K562 (cell line): ENCODE measurements around the gene TCF12.

Source experiments
- ATF1 ChIP-seq, 2 experiments: fragments of 450-650 bp in 1 of 2; IDR thresholded peaks; 2 replicates each; pipeline ENCODE4 v1.6.1; 2016; ENCODE audit warnings: missing compliant biosample characterization in 1 of 2, missing genetic modification characterization in 1 of 2
- GATA2 ChIP-seq: sonication (generic); formaldehyde crosslinking; IDR thresholded peaks from 2 replicates; pipeline ENCODE4 v1.4.0; 2020; ENCODE audit warnings: mild to moderate bottlenecking, missing genetic modification reagents
- KLF10 ChIP-seq: fragments of 250-450 bp; sonication (Bioruptor Pico); IDR thresholded peaks from 2 replicates; pipeline ENCODE4 v1.6.1; 2021; ENCODE audit warnings: matching md5 sums
- PHB2 ChIP-seq: fragments of 450-650 bp; IDR thresholded peaks from 2 replicates; pipeline ENCODE4 v1.6.1; 2017; ENCODE audit warnings: low read depth
- POLR2AphosphoS5 ChIP-seq: IDR thresholded peaks from 2 replicates; pipeline ENCODE4 v1.6.1; 2011; ENCODE audit warnings: mild to moderate bottlenecking, low read depth, low read length, moderate library complexity; ENCODE audit not compliant: control insufficient read depth, insufficient read depth
- SREBF2 ChIP-seq: sonication (generic); formaldehyde crosslinking; IDR thresholded peaks from 2 replicates; pipeline ENCODE4 v1.4.0; 2020; ENCODE audit warnings: mild to moderate bottlenecking, missing genetic modification reagents
- ZBTB26 ChIP-seq: fragments of 450-650 bp; formaldehyde crosslinking; IDR thresholded peaks from 2 replicates; pipeline ENCODE4 v1.4.0; 2022; ENCODE audit warnings: missing genetic modification characterization
- ZKSCAN8 ChIP-seq: fragments of 200-800 bp; sonication (Bioruptor generic); IDR thresholded peaks from 2 replicates; pipeline ENCODE4 v1.6.1; 2016; ENCODE audit warnings: missing genetic modification characterization, missing compliant biosample characterization
- TF ChIP-seq, protein P1 (sequence below), 3 experiments: IDR thresholded peaks in 2 of 3; conservative IDR thresholded peaks in 1 of 3; 2 replicates each; pipeline ENCODE4 v1.5.1; 2011 to 2012; ENCODE audit warnings: low read length in 3 of 3, mild to moderate bottlenecking in 3 of 3, control low read depth in 2 of 3, improper control_type of control experiment in 1 of 3, inconsistent platforms in 1 of 3, low read depth in 1 of 3, mixed read lengths in 1 of 3, moderate library complexity in 1 of 3; ENCODE audit not compliant: insufficient read depth in 2 of 3
- TF ChIP-seq, protein P2 (sequence below): sonication (generic); formaldehyde crosslinking; IDR thresholded peaks from 2 replicates; pipeline ENCODE4 v1.8.0; 2022; ENCODE audit warnings: missing genetic modification reagents, mild to moderate bottlenecking, borderline replicate concordance

DNA sequence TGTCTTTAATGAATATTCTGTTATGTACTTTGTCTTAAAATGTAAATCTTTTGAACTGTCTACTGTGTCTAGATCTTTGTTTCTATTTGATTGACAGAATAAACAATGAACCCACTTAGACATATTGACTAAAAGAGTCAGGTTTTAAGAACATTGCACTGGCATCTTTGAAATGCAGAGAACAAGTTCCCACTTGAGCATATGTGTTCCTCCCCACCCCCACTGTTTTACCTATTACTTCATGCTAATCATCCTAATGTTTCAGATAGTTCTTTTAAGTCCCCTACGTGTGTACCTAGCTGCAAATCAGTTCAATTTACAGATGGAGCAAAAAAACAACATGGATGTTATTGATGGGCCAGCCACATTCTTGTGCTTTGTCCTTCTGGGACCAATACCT is 11.7 kb upstream of the TCF12 start:
- TF ChIP-seq, protein P1, sequence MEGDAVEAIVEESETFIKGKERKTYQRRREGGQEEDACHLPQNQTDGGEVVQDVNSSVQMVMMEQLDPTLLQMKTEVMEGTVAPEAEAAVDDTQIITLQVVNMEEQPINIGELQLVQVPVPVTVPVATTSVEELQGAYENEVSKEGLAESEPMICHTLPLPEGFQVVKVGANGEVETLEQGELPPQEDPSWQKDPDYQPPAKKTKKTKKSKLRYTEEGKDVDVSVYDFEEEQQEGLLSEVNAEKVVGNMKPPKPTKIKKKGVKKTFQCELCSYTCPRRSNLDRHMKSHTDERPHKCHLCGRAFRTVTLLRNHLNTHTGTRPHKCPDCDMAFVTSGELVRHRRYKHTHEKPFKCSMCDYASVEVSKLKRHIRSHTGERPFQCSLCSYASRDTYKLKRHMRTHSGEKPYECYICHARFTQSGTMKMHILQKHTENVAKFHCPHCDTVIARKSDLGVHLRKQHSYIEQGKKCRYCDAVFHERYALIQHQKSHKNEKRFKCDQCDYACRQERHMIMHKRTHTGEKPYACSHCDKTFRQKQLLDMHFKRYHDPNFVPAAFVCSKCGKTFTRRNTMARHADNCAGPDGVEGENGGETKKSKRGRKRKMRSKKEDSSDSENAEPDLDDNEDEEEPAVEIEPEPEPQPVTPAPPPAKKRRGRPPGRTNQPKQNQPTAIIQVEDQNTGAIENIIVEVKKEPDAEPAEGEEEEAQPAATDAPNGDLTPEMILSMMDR (IDR thresholded peaks at IDR 0.05 in 2 of 3, conservative IDR thresholded peaks at IDR 0.05 in 1 of 3; ENCODE audit: insufficient read depth in 2 of 3, low read depth in 1 of 3, low read length in 3 of 3) = no peak
- no peak for TF ChIP-seq GATA2
- TF ChIP-seq ZKSCAN8 (CRISPR knock-in tag) = no peak
- no peak for TF ChIP-seq POLR2AphosphoS5
- TF ChIP-seq ATF1 (CRISPR knock-in tag; IDR thresholded peaks at IDR 0.05) = no peak
- TF ChIP-seq ATF1 (tag; IDR thresholded peaks at IDR 0.05) = no peak
- TF ChIP-seq SREBF2 = no peak
- TF ChIP-seq, protein P2, sequence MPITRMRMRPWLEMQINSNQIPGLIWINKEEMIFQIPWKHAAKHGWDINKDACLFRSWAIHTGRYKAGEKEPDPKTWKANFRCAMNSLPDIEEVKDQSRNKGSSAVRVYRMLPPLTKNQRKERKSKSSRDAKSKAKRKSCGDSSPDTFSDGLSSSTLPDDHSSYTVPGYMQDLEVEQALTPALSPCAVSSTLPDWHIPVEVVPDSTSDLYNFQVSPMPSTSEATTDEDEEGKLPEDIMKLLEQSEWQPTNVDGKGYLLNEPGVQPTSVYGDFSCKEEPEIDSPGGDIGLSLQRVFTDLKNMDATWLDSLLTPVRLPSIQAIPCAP (CRISPR knock-in tag) = no peak
- no peak for TF ChIP-seq PHB2
- TF ChIP-seq KLF10 = no peak
- no peak for TF ChIP-seq ZBTB26 (CRISPR knock-in tag)
